HG02642 (cell line): ENCODE data around the gene COL16A1.

Experiments used
- ATAC-seq: cut with Tn5 transposase; IDR thresholded peaks from one replicate; pipeline ENCODE4 v1.9.1; 2021; ENCODE audit warnings: mild to moderate bottlenecking; ENCODE audit not compliant: unreplicated experiment, poor library complexity

Gene COL16A1

DNA sequence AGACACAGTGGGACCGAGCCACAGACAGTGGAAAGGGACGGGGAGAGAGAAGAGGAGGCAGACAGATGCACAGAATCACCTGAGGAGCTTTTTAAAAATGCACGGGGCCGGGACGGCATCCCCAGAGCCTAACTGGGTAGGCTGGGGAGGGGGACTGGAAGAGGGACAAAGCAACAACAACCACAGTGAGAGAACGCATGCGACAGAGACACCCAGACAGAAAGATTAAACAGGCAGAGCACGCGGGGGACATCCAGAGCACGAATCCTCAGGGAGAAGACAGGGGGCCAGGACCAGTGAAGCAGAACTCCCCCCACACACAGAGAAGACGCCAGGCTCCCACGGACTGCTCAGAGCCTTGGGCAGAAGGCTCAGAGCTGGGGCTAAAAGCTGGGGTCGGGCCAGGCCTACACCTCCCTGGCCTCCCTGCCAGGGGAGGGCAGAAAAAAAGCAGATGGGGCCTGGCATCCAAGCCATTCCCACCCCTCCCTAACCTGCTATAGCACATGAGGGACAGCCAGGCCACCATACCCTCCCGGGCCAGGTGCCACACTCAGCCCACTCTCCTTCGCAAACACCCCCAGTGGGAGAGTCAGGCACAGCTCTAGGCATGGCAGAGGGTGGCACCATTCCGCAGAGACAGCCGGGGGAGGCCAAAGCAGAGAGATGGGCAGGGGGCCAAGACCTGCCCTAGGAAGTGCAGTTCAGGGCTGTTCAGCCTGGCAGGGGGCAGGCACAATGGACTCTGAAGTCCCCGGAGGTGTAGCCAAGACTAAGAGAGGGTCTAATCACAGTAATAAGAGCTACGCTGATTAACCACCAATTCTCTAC, 29.8 kb upstream of the COL16A1 start:
- ATAC-seq, result no peak

DNA sequence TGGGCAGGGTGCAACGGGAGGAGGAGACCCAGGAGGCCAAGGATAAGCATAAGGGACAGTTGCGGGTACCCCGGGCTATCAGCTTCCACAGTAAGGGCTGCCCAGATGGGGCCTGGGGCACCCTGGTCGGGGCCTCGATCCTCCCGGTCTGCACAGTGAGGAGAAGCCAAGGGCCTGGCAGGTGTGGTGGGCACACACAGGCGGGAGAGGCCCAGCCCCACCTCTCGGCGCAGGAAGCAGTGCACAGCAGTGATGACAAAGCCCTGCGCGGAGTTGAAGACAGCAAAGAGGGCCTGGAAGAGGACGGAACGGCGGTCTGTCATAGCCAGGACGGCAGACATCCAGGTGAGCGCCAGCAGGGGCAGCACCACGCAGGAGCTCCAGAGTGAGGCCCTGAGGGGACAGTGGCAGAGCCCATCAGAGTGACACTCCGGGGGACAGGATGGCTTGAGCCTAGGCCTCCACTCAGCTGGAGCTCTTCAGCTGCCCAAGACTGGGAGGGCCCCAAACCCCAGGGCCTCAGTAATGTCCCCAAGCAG, 29.0 kb upstream of the COL16A1 start:
- no peak for ATAC-seq

DNA sequence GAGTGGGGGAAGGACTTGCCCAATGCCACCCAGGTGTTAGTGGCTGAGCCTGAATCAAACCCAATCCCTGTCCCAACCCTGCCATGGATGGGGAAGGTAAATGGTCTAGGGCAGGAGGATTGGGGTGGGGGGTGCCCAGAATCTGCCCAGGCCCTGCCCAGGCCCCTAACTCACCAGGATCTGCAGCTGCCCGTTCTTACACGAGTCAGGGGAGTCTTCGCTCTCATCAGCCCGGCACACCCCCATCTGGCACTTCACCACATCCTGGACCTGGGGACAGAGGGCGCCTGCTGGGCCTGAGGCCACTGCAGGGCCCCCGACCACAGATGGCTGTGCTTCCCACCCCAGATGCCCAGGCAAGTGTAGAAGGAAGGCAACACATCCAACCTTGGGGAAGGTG, 28.5 kb upstream of the COL16A1 start:
- ATAC-seq, result no peak

DNA sequence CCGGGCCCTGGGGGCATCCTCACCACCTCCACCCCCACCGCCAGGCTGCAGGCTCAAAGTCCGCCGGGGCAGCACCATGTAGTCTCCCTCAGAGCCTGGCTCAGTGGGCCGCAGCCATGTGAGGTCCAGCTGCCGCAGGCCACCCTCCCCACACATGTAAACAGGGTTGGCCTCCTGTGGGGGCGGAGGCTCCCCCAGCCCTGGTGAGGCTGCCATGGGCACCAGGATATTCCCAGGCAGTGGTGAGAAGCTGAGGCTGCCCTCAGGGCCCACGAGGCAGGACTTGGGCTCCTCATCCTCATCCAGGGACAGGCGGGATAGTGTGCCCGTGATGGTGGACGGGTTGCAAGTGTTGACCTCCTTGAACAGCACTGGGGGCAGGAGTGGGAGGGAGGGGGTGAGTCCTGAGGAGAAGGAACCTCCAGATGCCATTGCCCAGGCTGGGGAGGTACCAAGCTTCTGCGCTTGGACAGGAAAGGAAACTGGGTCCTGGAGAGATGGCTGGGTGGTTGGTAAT, 27.3 kb upstream of the COL16A1 start:
- no peak for ATAC-seq

DNA sequence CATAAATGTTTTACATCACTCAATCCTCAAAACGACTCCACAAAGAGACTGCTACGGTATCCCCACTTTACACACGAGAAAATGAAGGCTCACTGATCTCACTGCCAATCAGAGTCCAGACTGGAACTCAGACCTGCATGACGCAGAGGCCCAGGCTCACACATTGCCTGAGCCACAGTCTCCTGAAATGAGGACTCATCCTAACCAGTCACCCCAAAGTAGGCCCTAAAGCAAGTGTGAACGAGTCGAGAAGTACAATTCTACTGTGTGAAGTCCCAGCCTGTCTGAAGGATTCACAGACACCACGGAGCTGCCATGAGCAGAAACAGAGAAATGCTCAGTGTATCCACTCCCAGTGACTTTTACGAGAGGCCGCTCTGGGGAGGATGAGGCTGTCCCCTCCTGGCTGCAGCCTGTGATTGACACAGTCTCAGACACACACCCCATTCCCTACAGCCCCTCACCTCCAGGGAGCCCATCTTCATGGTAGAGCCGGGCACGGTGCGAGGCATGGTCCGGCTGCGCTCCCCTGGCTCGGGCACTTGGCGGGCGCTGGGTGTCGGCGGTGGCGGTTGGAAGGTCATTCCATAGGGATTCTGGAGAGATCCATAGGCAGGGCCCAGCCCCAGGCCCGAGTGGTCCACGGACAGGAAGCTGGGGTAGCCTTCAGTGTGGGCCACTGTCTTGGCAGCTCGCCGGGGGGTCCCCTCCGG, 26.7 kb upstream of the COL16A1 start:
- ATAC-seq, result no peak

DNA sequence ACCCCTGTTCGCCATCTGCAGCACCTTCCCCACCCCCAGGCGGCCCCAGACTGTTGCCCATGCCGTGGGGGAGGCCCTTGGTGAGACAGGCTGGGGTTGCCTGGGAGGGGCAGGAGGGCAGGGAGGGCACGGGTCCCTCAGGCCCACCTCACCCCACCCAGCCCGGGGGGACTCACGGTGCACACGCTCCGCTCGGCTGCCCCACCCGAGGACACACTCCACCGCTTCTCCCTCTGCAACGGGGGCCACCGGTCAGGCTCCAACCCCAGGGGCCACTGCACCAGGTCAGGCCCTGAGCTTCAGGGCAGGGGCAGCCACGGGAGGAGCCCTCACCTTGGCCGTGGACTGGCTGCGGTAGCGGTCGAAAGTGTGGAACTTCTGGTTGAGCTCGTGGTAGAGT, 24.0 kb upstream of the COL16A1 start:
- ATAC-seq, result no peak

DNA sequence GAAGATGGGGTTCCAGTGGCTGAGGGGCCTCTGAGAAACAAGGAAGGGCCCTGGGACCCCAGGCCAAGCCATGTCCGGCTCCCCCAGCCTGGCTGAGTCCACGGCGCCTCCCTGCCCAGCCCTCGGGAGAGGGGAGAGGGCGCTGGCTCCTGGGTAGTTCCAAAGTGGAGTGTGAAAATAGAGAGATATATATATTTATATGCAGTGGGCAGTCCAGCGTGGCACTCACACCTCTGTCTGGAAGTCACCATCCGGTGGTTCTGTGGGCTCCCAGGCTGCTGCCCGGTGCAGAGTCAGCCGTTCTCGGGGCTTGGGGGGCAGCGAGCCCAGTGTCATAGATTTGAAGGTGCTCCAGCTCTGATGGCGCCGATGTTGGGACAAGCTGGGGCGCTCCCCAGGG, 23.4 kb upstream of the COL16A1 start:
- no peak for ATAC-seq

DNA sequence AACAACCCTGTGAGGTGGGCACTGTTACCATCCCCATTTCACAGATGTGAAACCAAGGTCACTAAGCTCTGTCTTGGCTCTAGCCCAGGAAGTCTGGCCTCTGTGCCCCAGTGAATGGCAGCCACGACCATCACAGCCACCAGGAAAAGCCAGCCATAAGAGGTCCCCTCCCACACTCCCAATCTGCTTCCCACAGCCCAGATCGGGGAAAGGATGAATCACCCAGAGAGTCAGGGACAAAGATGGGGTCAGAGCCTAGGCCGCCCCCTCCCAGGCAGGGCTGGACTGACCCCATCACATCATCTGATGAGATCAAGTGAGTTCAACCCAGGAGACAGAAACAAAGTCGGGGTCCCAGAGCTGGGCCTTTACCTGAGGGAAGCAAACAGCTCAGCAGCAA, 22.9 kb upstream of the COL16A1 start:
- ATAC-seq, result no peak

DNA sequence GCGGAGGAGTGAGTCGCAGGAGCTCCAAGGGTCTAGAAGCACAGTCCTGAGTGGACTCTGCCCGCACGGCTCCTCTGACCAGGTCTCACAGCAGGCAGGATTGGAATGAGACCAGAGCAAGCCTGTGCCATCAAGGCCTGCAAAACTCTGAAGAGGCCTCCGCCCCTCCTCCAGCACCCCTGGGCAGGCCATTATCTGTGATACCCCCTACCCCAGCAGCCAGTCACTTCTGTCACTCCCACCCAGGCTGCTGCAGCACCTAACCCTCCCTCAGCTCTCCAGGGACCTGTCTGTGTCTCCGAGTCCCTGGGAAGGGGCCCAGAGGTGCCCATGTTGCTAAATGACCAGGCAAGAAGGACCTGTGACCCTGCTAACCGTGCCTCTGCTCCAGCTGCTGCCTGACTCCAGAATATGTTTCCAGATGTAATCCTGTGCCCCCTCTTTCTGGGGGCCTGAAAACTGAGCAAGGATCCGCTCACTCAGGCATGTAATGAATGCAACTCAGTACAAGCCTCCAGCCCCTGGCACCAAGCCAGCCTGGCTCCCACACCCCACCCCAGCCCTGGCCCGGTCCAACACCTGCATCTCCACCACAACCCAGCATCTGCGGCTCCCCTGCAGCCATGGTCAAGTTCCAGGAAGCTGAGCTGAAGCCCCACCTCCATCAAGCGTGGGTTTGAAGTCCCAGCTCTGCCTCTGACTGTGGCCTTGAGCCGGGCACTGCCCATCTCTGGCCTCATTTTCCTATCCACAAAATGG, 22.1 kb upstream of the COL16A1 start:
- ATAC-seq, result no peak

DNA sequence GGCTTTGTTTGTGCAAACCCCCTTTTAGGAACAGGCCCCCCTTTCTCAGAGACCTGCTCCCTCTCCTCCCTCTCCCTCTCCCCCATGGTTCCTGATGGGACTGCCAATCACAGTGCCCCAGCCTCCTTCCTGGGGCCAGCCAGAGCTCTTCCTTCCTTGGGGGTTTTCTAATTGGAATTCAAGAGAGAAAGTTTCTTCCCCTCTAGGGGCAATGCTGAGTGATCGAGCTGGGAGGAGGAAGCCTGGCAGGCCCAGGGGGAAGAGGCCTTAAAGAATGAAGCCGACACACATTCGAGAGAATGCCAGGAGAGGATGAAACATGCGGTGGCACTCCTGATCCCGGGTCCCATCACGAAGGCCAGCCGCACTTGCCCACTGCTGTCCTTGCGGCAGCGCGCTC, 21.3 kb upstream of the COL16A1 start:
- ATAC-seq, result no peak

DNA sequence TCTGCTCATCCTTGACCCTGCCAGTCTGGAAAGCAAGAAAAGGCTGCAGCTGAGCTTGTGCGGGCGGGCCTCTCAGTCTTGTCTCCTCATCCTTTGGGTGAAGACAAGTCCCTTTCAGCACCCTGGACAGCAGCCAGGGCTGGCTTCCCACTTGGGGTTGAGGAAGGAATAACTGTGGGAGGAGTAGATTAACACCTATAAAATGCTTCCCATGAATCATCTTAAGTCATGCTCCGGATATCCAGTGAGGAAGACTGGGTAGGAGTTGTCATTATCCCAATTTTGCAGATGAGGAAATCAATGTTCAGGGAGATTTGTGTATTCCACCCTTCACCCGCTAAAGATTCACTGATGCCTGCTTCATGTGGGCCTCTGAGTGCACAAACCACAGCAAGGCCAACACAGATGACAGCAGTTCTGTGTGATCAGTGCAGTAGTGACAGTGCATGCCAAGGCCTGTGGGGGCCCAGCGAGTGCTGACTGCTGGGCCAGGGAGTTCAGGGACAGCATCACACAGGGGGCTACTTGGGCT, 20.1 kb upstream of the COL16A1 start:
- no peak for ATAC-seq

DNA sequence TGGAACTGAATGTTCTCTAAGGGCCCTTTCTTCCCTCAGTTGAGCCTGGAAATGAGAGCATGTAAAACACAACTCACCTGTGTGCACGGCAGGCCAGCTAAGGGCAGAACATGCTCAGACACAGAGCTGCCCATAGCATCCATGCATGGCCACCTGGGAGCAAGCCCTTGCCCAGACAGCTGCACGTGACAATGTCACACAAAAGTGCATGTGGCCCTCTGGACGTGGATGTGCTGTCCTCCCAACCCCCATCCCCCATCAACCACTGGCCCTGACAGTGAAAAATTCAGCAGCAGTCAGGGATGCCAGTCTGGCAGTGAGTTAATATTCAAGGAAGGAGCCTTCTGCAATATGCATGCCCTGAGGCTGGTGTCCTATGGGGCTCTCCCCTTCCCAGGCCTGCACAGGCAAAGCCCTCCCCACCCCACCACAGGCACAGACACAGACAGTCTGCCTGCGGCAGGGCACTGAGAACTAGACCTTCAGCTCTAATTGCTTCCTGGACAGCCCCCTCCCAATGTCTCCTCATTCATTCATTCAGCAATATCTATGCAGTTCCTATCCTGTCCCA, 14.6 kb upstream of the COL16A1 start:
- ATAC-seq, result no peak

DNA sequence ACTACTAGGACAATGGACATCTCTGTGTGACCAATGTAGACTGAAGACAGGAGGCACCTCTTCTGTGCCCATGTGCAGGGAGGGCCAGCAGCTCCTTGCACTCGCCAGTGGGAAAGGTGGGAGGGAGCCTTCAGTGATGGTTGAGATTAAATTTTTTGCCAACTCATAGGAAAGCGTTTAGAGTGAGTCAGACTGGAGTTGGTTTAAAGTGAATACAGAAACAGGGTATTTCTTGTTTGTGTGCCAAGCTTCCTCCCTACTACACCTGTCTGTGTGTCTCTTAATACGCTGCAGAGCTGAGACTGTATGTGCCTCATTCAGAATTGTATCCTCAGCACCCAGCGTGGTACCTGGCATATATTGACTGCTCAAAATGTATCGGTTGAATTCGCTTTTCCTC, 13.5 kb upstream of the COL16A1 start:
- ATAC-seq, result no peak

DNA sequence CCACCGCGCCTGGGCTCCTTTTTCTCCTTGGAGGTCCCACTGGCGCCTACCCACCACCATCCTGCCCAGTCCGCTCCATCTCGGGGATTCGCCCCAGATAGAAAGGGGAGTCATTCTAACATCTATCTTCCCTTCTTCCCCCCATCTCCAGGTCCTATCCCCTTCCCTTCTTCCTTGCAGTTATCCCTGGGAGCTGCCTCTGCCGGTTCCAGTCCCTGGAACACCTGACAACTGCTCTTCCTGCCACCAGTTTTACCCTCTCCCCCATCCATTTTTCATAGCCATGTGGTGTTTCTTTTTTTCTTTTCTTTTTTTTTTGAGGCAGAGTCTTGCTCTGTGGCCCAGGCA, 12.0 kb upstream of the COL16A1 start:
- ATAC-seq, result no peak

DNA sequence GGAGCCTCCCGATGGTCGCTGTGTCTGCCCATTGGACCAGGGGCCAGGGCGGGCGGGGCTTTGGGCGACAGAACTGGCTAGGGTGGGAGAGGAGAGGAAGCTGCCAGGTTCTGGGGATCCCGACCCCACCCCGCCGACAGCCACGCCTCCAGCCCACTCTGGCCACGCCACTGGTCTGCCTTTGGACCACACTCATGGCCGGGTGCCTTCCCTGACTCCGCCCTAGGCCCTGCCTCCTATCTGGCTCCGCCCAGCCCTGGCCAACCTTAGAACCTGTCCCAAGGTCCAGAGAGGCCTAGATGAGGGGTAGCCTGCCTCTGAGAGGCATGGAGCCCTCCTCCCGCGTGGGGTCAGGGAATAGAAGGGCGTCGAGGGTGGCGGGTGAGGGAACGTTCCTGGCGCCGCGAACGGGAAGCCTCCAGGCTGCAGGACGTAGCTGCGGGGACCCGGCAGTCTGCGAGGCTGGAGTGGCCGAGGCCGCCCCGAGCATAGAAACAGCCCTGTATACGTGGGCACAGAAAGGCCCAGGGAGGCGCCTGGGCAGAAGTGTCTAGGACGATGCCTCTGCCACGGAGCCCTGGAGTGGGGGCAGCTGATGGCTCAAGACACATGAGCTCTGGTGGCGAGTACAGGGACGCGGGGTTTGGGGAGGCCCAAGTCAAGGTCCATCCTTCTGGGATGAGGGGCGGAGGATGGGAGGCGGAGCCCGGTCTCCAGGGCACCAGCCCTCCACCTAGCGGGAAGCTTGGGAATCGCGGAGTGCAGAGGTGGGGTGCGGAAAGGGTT, 11.5 kb upstream of the COL16A1 start:
- peak; percentile 59 for ATAC-seq

DNA sequence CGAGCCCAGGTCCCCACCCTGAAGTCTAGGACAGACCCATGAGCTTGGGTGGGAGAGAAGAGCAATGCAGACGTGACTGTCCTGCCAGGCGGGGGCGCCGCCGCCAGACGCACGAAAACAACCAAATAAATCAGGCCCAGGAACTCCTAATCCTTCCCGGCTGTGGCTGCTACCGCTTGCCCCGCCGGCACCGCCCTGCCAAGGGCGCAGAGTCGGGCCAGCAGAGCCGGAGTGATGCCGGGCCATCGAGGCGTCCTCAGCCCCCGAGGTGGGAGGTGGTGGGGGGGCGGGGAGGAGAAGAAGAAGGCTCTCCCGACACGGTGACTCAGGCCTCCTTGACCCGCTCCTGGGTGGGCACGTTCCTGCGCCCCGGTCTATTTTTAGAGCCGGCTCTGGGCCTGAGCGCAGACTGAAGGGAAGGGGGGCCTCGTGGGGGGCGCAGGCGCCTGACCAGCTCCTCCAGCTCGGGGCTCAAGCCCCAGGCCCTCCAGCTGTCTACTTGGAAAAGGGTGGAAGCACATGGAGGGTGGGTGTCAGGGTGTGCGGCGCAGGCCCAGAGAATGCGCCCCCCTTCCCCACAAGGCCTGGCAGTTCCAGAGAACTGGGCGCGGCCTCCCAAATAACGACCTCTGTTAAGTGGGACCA, 10.7 kb upstream of the COL16A1 start:
- ATAC-seq, result no peak

DNA sequence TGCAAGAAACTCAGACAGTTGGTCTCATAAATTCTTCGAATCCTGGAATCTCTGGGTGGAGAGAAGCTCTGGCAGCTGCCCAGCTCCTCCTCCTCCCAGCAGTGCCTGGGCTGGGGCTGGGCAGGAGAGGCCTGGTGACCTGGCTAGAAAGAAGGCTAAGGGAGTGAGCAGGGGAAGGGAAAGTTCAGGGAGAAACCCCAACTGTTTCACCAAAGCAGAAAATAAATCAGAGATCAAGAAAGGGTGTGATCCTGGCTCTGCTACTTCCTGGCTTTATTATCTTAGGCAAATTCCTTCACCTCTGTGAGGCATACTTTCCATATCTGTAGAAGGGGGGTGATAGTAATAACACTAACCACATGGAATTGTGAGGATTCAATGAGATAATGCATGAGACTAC, 8.8 kb upstream of the COL16A1 start:
- ATAC-seq, result no peak

DNA sequence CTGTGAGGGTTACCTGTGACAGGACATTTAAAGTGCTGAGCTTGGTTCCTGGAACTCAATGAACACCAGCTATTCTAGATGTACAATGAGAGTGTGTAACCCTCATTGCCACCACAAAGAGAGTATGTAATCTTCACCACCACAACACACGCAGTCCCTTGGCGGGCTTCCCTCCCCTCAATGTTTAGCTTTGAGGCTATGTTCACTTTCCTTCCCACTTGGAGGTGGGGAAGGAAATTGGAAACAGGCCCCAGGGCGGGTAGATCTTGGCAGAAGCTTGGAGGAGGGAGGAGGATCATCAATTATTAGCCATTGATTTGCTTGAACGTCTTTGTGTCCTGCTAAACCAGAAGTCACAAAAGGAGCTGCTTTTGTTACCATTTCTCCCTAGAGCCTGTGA, 8.3 kb upstream of the COL16A1 start:
- ATAC-seq, result no peak

DNA sequence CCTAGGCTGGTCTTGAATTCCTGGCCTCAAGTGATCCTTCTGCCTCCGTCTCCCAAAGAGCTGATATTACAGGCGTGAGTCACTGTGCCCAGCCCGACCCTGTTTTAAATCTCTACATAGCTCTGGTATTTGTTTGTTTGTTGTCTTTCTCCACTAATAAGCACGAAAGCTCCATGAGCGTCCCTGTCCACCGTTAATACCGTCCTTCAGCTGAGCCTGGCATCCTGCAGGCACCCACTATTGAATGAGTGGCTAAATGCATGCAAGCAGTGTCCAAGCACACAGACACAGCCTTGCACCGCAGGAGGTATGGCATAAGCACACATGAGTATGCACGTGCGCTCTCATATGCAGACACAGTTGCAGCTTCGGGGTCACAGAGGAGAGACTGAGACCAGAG, 4.5 kb upstream of the COL16A1 start:
- no peak for ATAC-seq
